Memory B cell (primary cell): ENCODE data around the gene RPS6KA1.
A peak's percentile ranks its signal among the peaks of the same experiment; 100 is the strongest.
"Not testable (repeated sequence)": the region's sequence is repeated elsewhere in the genome, so short reads cannot be mapped to it uniquely, and the experiment has no call there.

ENCODE experiments used
- ATAC-seq: fragments of 150-1000 bp; cut with Tn5 transposase; 2 replicates; pipeline ENCODE4 v1.10.0; 2021; ENCODE audit warnings: low read depth, mild to moderate bottlenecking, moderate library complexity
- DNase-seq, 2 donors: peaks; one replicate each; pipeline ENCODE4 v3.0.0; 2022; ENCODE audit warnings: low spot score in 2 of 2
- H3K27ac Mint-ChIP-seq: one replicate; pipeline ENCODE4 v1.8.0; 2022; ENCODE audit warnings: mild to moderate bottlenecking, moderate library complexity, mixed read lengths
- H3K27me3 Mint-ChIP-seq: one replicate; pipeline ENCODE4 v1.8.0; 2022; ENCODE audit warnings: mixed read lengths
- H3K36me3 Mint-ChIP-seq: one replicate; pipeline ENCODE4 v1.8.0; 2022; ENCODE audit warnings: mild to moderate bottlenecking, mixed read lengths
- H3K4me1 Mint-ChIP-seq: one replicate; pipeline ENCODE4 v1.8.0; 2022; ENCODE audit warnings: mixed read lengths
- H3K4me3 Mint-ChIP-seq: one replicate; pipeline ENCODE4 v1.8.0; 2022; ENCODE audit warnings: mild to moderate bottlenecking, moderate library complexity, mixed read lengths
- H3K9me3 Mint-ChIP-seq: one replicate; pipeline ENCODE4 v1.8.0; 2022; ENCODE audit warnings: mixed read lengths

Gene RPS6KA1

DNA sequence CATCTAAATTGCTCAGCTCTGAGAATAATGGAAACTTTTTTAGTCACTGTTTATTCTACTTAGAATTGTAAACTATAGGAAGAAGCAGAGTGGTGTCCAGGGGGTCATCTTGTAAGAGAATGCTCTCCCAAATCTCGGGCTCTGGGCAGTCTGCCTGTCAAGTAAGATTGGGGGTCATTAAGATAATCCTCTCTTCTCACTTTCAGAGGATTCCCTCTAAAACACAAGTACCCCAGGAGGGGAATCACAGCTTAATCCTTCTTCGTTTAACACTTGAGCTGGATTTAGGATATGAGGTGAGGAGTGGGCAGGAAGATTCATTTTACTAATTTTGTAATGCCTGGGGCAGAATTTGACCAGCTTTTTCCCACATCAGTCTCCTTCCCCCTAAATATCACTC, 81.2 kb downstream of the RPS6KA1 start:
- H3K4me1 Mint-ChIP-seq = peaks cover 3% of the 10 kb centered on the region
- H3K4me3 Mint-ChIP-seq = no peak overlapping the region
- H3K9me3 Mint-ChIP-seq = no peaks in the 10 kb centered on the region
- ATAC-seq (no peak), DNase-seq (no peak)
- no peaks in the 10 kb centered on the region for H3K36me3 Mint-ChIP-seq
- peaks cover 4% of the 10 kb centered on the region for H3K27me3 Mint-ChIP-seq
- H3K27ac Mint-ChIP-seq = no peak overlapping the region

GRCh38 chr1:26612627-26613026, 83.1 kb downstream of the RPS6KA1 start:
- not testable (repeated sequence) for H3K9me3 Mint-ChIP-seq, H3K4me1 Mint-ChIP-seq

GRCh38 chr1:26614655-26615411, 85.3 kb downstream of the RPS6KA1 start:
- Mint-ChIP-seq H3K27ac (no peak overlapping the region), H3K4me3 (no peak overlapping the region), H3K36me3 (no peaks in the 10 kb centered on the region), H3K27me3 (peaks cover 1% of the 10 kb centered on the region), H3K4me1 (peaks cover 9% of the 10 kb centered on the region), H3K9me3 (no peaks in the 10 kb centered on the region)
- no peak for DNase-seq
- ATAC-seq = no peak

More at GRCh38 chr1:26612627-26613026, 83.1 kb downstream of the RPS6KA1 start:
- H3K27me3 Mint-ChIP-seq, H3K27ac Mint-ChIP-seq, DNase-seq, H3K4me3 Mint-ChIP-seq, H3K36me3 Mint-ChIP-seq, ATAC-seq: not testable (repeated sequence)

GRCh38 chr1:26616881-26617280, 87.3 kb downstream of the RPS6KA1 start:
- peaks cover under 1% of the 10 kb centered on the region for H3K27me3 Mint-ChIP-seq
- ATAC-seq (no peak), DNase-seq (no peak)
- H3K4me1 Mint-ChIP-seq = peaks cover 15% of the 10 kb centered on the region
- no peak overlapping the region for H3K27ac Mint-ChIP-seq
- H3K9me3 Mint-ChIP-seq = no peaks in the 10 kb centered on the region
- H3K4me3 Mint-ChIP-seq = no peak overlapping the region
- H3K36me3 Mint-ChIP-seq = no peaks in the 10 kb centered on the region

DNA sequence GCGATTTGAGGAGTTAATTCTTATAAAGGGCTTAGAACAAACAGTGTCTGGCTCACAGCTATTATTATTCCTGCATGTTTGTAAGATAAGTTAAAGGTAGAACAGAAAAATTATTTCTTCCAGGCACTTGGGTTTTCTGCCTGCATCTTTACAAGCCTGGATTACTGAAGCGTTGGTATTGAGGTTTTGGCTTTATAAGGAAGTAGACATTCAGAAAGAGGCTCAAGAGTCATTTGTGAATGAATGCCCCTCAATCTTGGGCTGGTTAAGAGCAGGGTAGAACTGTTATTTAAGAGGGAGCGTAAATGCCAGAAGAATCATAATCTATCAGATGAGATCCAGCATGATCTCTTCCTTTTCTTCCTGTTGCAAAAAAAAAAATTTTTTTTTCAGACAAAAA, 89.0 kb downstream of the RPS6KA1 start:
- H3K27ac Mint-ChIP-seq = no peak overlapping the region
- H3K4me1 Mint-ChIP-seq = peaks cover 15% of the 10 kb centered on the region
- H3K9me3 Mint-ChIP-seq = no peaks in the 10 kb centered on the region
- no peak for DNase-seq
- no peaks in the 10 kb centered on the region for H3K36me3 Mint-ChIP-seq
- ATAC-seq = no peak
- H3K4me3 Mint-ChIP-seq = peak overlapping the region; percentile 33
- H3K27me3 Mint-ChIP-seq = no peaks in the 10 kb centered on the region
